H1 (cell line): ENCODE data around the gene ADO. TPM values are rescaled to one million over a fixed set of nuclear protein-coding genes. Genes with fewer than 3 reads are reported as not detected.

Experiments
- CTCF ChIA-PET: fragments of 300-600 bp; sonication (Branson Sonifier 250); formaldehyde crosslinking; loops from one replicate; lab custom pipeline; 2021; ENCODE audit not compliant: partially characterized antibody; lab: Charles Lee
- POLR2A ChIA-PET: fragments of 300-600 bp; sonication (Branson Sonifier 250); formaldehyde crosslinking; loops from one replicate; lab custom pipeline; 2021; ENCODE audit warnings: inconsistent platforms; ENCODE audit not compliant: partially characterized antibody; lab: Charles Lee
- DNase-seq, 2 experiments: peaks; one replicate each; pipeline versions ENCODE4 v3.0.0 to v3.0.0-alpha.2; 2010 to 2022; ENCODE audit warnings: low spot score in 2 of 2, low read depth in 1 of 2, mixed read lengths in 1 of 2
- FAIRE-seq: peaks from 2 replicates; lab custom pipeline; 2011; peaks lifted over from hg19 to GRCh38; lab: Jason Lieb, UNC
- H2AFZ ChIP-seq: 2 replicates; pipeline ENCODE4 v1.8.1; 2012; ENCODE audit warnings: low read length, inconsistent platforms
- H2AK5ac ChIP-seq: 2 replicates; pipeline ENCODE4 v1.6.1; 2013; ENCODE audit warnings: low read depth, low read length
- H2BK120ac ChIP-seq: replicated peaks from 2 replicates; pipeline ENCODE3; 2013; ENCODE audit warnings: low read depth, low read length, inconsistent platforms
- H2BK12ac ChIP-seq: 2 replicates; pipeline ENCODE4 v1.6.1; 2013; ENCODE audit warnings: low read depth, low read length
- H2BK15ac ChIP-seq: 2 replicates; pipeline ENCODE4 v1.6.1; 2013; ENCODE audit warnings: low read length
- H2BK20ac ChIP-seq: 2 replicates; pipeline ENCODE4 v1.6.1; 2013; ENCODE audit warnings: low read length
- H2BK5ac ChIP-seq: 2 replicates; pipeline ENCODE4 v1.6.1; 2013; ENCODE audit warnings: low read depth, low read length
- H3K14ac ChIP-seq: 2 replicates; pipeline ENCODE4 v1.6.1; 2013; ENCODE audit warnings: inconsistent platforms; ENCODE audit not compliant: insufficient read length
- H3K18ac ChIP-seq: 2 replicates; pipeline ENCODE4 v1.6.1; 2013; ENCODE audit warnings: low read length; ENCODE audit errors: extremely low read depth
- H3K23ac ChIP-seq: 2 replicates; pipeline ENCODE4 v1.6.1; 2013; ENCODE audit warnings: inconsistent platforms; ENCODE audit not compliant: insufficient read length
- H3K23me2 ChIP-seq: 2 replicates; pipeline ENCODE4 v1.6.1; 2013; ENCODE audit warnings: low read depth, low read length
- H3K27ac ChIP-seq: 2 replicates; pipeline ENCODE4 v1.6.1; 2011; ENCODE audit warnings: low read depth, low read length, inconsistent platforms
- H3K27me3 ChIP-seq, 4 experiments: replicated peaks in 1 of 4; 1 replicate in 1 of 4; 2 replicates in 3 of 4; pipeline versions ENCODE4 v1.6.1 to v1.8.1; 2011 to 2013; ENCODE audit warnings: low read length in 3 of 4, mild to moderate bottlenecking in 3 of 4, inconsistent platforms in 2 of 4, mixed read lengths in 2 of 4, moderate library complexity in 1 of 4; ENCODE audit not compliant: control insufficient read depth in 3 of 4, insufficient read depth in 3 of 4; ENCODE audit errors: extremely low read depth in 1 of 4
- H3K36me3 ChIP-seq, 4 experiments: 2 replicates each; pipeline versions ENCODE4 v1.6.1 to v1.8.1; 2011 to 2013; ENCODE audit warnings: mild to moderate bottlenecking in 4 of 4, low read length in 3 of 4, moderate library complexity in 2 of 4, control low read depth in 1 of 4, inconsistent platforms in 1 of 4; ENCODE audit not compliant: insufficient read depth in 4 of 4, control insufficient read depth in 2 of 4
- H3K4ac ChIP-seq: replicated peaks from 2 replicates; pipeline ENCODE3; 2013; ENCODE audit warnings: low read length, low read depth, mixed read lengths, inconsistent platforms; ENCODE audit not compliant: insufficient read length
- H3K4me1 ChIP-seq, 4 experiments: replicated peaks in 1 of 4; 1 replicate in 1 of 4; 2 replicates in 3 of 4; pipeline versions ENCODE4 v1.6.1 to v1.8.1; 2011 to 2013; ENCODE audit warnings: low read length in 3 of 4, inconsistent platforms in 2 of 4, mixed read lengths in 1 of 4; ENCODE audit not compliant: insufficient read depth in 4 of 4, control insufficient read depth in 3 of 4
- H3K4me2 ChIP-seq, 2 experiments: 2 replicates each; pipeline versions ENCODE4 v1.6.1 to v1.8.1; 2011 to 2013; ENCODE audit warnings: low read depth in 2 of 2, low read length in 2 of 2, control low read depth in 1 of 2, inconsistent platforms in 1 of 2, mild to moderate bottlenecking in 1 of 2; ENCODE audit not compliant: insufficient read depth in 1 of 2
- H3K4me3 ChIP-seq, 4 experiments: fragments of 200-600, 300-600 bp in 1 of 4; sonication (generic), shearing (Covaris generic), sonication (Bioruptor Twin) in 1 of 4; 2 replicates each; pipeline versions ENCODE4 v1.5.1 to v1.8.1; 2011 to 2016; ENCODE audit warnings: low read length in 4 of 4, low read depth in 3 of 4, control low read depth in 2 of 4, inconsistent platforms in 2 of 4, mild to moderate bottlenecking in 2 of 4, mixed read lengths in 1 of 4, moderate library complexity in 1 of 4; ENCODE audit not compliant: insufficient read depth in 2 of 4; ENCODE audit errors: extremely low read depth in 1 of 4
- H3K56ac ChIP-seq: replicated peaks from 2 replicates; pipeline ENCODE3; 2013; ENCODE audit warnings: low read depth, mild to moderate bottlenecking, mixed read lengths, low read length, inconsistent platforms; ENCODE audit not compliant: insufficient read length
- H3K79me1 ChIP-seq: 2 replicates; pipeline ENCODE4 v1.6.1; 2013; ENCODE audit warnings: low read depth, low read length, control low read depth
- H3K79me2 ChIP-seq, 2 experiments: 2 replicates each; pipeline versions ENCODE4 v1.6.1 to v1.8.1; 2012 to 2013; ENCODE audit warnings: low read length in 2 of 2, mild to moderate bottlenecking in 2 of 2, inconsistent platforms in 1 of 2; ENCODE audit not compliant: insufficient read depth in 2 of 2, control insufficient read depth in 1 of 2
- H3K9ac ChIP-seq, 4 experiments: replicated peaks in 1 of 4; 1 replicate in 1 of 4; 2 replicates in 3 of 4; pipeline versions ENCODE4 v1.6.1 to v1.8.1; 2011 to 2013; ENCODE audit warnings: low read depth in 3 of 4, low read length in 3 of 4, control low read depth in 2 of 4, mild to moderate bottlenecking in 2 of 4, moderate library complexity in 2 of 4, inconsistent platforms in 1 of 4; ENCODE audit errors: extremely low read depth in 1 of 4
- H3K9me3 ChIP-seq, 2 experiments: 2 replicates each; pipeline versions ENCODE4 v1.6.1 to v1.8.1; 2012 to 2013; ENCODE audit warnings: mild to moderate bottlenecking in 2 of 2, moderate library complexity in 2 of 2, control low read depth in 1 of 2, inconsistent platforms in 1 of 2, low read depth in 1 of 2, low read length in 1 of 2, mixed read lengths in 1 of 2; ENCODE audit not compliant: insufficient read depth in 2 of 2
- H4K20me1 ChIP-seq, 2 experiments: replicated peaks in 1 of 2; 2 replicates each; pipeline versions ENCODE3 to v1.8.1; 2011 to 2013; ENCODE audit warnings: inconsistent platforms in 2 of 2, low read length in 2 of 2, mild to moderate bottlenecking in 1 of 2; ENCODE audit not compliant: insufficient read depth in 2 of 2, control insufficient read depth in 1 of 2
- H4K5ac ChIP-seq: 2 replicates; pipeline ENCODE4 v1.6.1; 2013; ENCODE audit warnings: low read length, low read depth, mixed read lengths, inconsistent platforms; ENCODE audit not compliant: insufficient read length
- H4K8ac ChIP-seq: 2 replicates; pipeline ENCODE4 v1.8.0; 2013; ENCODE audit warnings: mild to moderate bottlenecking, moderate library complexity, low read length, inconsistent platforms; ENCODE audit not compliant: insufficient read depth; ENCODE audit errors: extremely low read depth
- H4K91ac ChIP-seq: replicated peaks from 2 replicates; pipeline ENCODE3; 2013; ENCODE audit warnings: low read length, mixed read lengths, inconsistent platforms; ENCODE audit not compliant: insufficient read length
- KDM4A ChIP-seq: IDR thresholded peaks from one replicate; pipeline ENCODE4 v1.7.1; 2012; ENCODE audit warnings: low read depth, mild to moderate bottlenecking, moderate library complexity, low read length, inconsistent platforms; ENCODE audit not compliant: severe bottlenecking
- SP2 ChIP-seq: IDR thresholded peaks from 2 replicates; pipeline ENCODE4 v1.6.1; 2012; ENCODE audit warnings: mild to moderate bottlenecking, low read length, inconsistent platforms
- WGBS, 2 experiments: shearing (Covaris generic) in 1 of 2; methylation state at CpG; one replicate each; pipeline versions ENCODE4 v1.1.6 to v1.1.7; 2013 to 2015; ENCODE audit warnings: low lambda C conversion rate in 2 of 2, mixed read lengths in 2 of 2, inconsistent platforms in 1 of 2, low coverage in 1 of 2, missing lambda C conversion rate in 1 of 2; ENCODE audit not compliant: insufficient replicate concordance in 2 of 2, insufficient coverage in 1 of 2, insufficient read length in 1 of 2; ENCODE audit errors: extremely low coverage in 1 of 2, missing lambda C conversion rate in 1 of 2; 5-methylcytosine and 5-hydroxymethylcytosine counted together
- polyA plus RNA-seq, 7 experiments: library from polyadenylated mRNA; depleted of rRNA in 3 of 7; stranded (reverse) in 5 of 7; unstranded in 2 of 7; fragments of >200 nt in 5 of 7; fragments of 200-250 nt in 2 of 7; gene quantifications; 1 replicate in 5 of 7; 2 replicates in 1 of 7; 4 replicates in 1 of 7; pipeline versions ENCODE4 v1.2.1 to v1.2.3, GENCODE V29; 2011 to 2013; ENCODE audit warnings: missing spikeins in 2 of 7, mixed read lengths in 2 of 7
- total RNA-seq: library from RNA; stranded (reverse); fragmentation: NEBNext Ultra II Directional; extraction: Animal tissue kit (Norgen Biotek cat#: 25700); gene quantifications from 2 replicates; pipeline ENCODE4 v1.2.1, GENCODE V29; 2021

The ADO gene
- total and polyA plus RNA-seq, 2 of the 8 experiments (the other 6 are each of a cell fraction or from before 2014, with no cell fraction given): 18.7 to 27.9 TPM

DNA sequence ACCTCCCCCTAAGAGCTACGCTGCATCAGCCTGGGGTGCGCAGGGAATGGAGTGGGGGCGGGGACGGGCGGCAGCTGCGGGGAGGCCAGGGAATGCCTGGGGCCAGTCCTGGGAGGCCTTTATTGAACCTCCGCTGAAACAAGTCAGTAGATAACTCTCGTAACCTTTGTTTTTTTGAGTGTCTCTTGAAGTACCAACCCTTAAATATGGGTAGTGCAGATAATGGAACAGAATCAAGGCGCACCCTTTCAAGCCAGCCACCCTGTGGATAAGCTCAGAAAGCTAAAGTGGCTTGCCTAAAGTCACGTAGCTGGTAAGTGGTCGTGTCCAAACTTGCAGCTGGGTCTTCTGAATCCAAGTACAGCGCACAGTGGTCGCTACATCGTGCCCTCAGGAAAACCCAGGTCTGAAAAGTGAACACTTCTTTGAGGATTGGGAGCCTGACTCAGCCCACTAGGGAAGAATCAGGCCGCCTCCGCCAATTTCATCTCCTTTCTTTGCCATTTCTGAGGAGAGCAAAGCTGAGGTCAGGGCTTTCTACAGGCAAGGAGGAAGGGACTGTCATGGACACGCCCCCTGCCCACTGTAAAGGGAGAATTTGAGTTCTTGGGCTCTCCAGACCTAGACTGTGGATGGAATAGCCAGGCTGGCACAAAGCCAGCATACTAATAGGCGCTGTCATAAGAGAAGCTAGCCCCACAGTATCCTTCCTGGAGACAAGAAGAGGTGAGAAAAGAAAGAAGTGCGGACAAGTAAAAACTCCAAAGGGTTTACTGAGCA lies 14.8 kb downstream of the ADO start:
- Histone ChIP-seq H3K27me3 (peaks cover 16 to 54% (median 49%) of the 10 kb centered on the region in 4 experiments), H2BK12ac (no peak overlapping the region), H3K4me1 (peaks cover 0 to 9% (median 4%) of the 10 kb centered on the region in 4 experiments; a peak in 4 of 7 replicates), H3K4me2 (peak overlapping the region; percentile 60 to 83), H4K91ac (no peak overlapping the region), H2BK120ac (no peak overlapping the region), H2BK5ac (no peak overlapping the region), H4K8ac (no peak overlapping the region), H3K9ac (no peak overlapping the region), H3K79me1 (no peaks in the 10 kb centered on the region), H3K23me2 (peaks cover 26% of the 10 kb centered on the region), H3K18ac (peak overlapping the region; percentile 38), H3K23ac (no peak overlapping the region), H3K9me3 (no peaks in the 10 kb centered on the region), H2AK5ac (no peak overlapping the region), H3K4me3 (peak overlapping the region in 1 of 4 experiments; percentile 71; a peak in 3 of 8 replicates), H2BK15ac (no peak overlapping the region), H2AFZ (no peak overlapping the region), H3K36me3 (no peaks in the 10 kb centered on the region), H3K27ac (no peak overlapping the region), H2BK20ac (no peak overlapping the region), H4K20me1 (peaks cover 0 to 7% of the 10 kb centered on the region in 2 experiments), H3K79me2 (no peaks in the 10 kb centered on the region), H3K56ac (no peak overlapping the region), H3K4ac (no peak overlapping the region), H3K14ac (no peak overlapping the region), H4K5ac (no peak overlapping the region)
- TF ChIP-seq SP2: no peak
- peak; percentile 15 for TF ChIP-seq KDM4A
- POLR2A ChIA-PET: interaction anchor here (0.6 to 7.7 kb wide), 4 partner anchors 9 to 209 kb away, joined by 3 to 99 read pairs (median 3); partner anchors contain the start of gene ADO
- CTCF ChIA-PET: interaction anchor here (0.6 to 6.9 kb wide), 14 partner anchors 13 to 339 kb away, joined by 3 to 94 read pairs (median 3); partner anchors contain the start of gene NRBF2
- FAIRE-seq (no peak), DNase-seq (no peak)
- 69% methylated on average over 17 of the region's 19 CpGs; no CpG with 5 or more reads in 1 of the 2 experiments for WGBS, 2 experiments
